ENCODE data around the gene NR2C2AP. TPM values are rescaled to one million over a fixed set of nuclear protein-coding genes. Genes with fewer than 3 reads are reported as not detected.

The NR2C2AP gene
- total RNA-seq, 1 donor from 2014 or later, result 7.3 TPM

- H3K27me3 ChIP-seq (ENCODE audit: control insufficient read depth in 3 of 3, insufficient read depth in 3 of 3, low read length in 3 of 3), result no peaks in the 10 kb centered on the region
- H3K4me1 ChIP-seq (ENCODE audit: control insufficient read depth in 3 of 3, insufficient read depth in 3 of 3, low read length in 3 of 3), result no peaks in the 10 kb centered on the region
- peaks cover 0 to 2% (median 0%) of the 10 kb centered on the region in 3 donors for H3K9me3 ChIP-seq (ENCODE audit: control insufficient read depth in 3 of 3, low read length in 3 of 3)
- no peak overlapping the region for H3K9ac ChIP-seq (ENCODE audit: low read depth in 1 of 3, low read length in 3 of 3)
- H3K36me3 ChIP-seq (ENCODE audit: control insufficient read depth in 3 of 3, insufficient read depth in 3 of 3, low read length in 3 of 3), result no peaks in the 10 kb centered on the region
- H3K27ac ChIP-seq (ENCODE audit: low read depth, low read length), result no peak overlapping the region
- H3K4me3 ChIP-seq (ENCODE audit: low read length in 3 of 3), result no peak overlapping the region
These were observed 48.3 kb downstream of the NR2C2AP start for GRCh38 chr19:19154768-19155494.

GRCh38 chr19:19152668-19153384, 50.4 kb downstream of the NR2C2AP start:
- H3K9me3 ChIP-seq (ENCODE audit: control insufficient read depth in 3 of 3, low read length in 3 of 3), result peaks cover 0 to 2% (median 0%) of the 10 kb centered on the region in 3 donors
- no peaks in the 10 kb centered on the region for H3K4me1 ChIP-seq (ENCODE audit: control insufficient read depth in 3 of 3, insufficient read depth in 3 of 3, low read length in 3 of 3)
- H3K9ac ChIP-seq (ENCODE audit: low read depth in 1 of 3, low read length in 3 of 3), result no peak overlapping the region
- H3K4me3 ChIP-seq (ENCODE audit: low read length in 3 of 3), result no peak overlapping the region
- no peaks in the 10 kb centered on the region for H3K27me3 ChIP-seq (ENCODE audit: control insufficient read depth in 3 of 3, insufficient read depth in 3 of 3, low read length in 3 of 3)
- H3K27ac ChIP-seq (ENCODE audit: low read depth, low read length), result no peak overlapping the region
- peaks cover 0 to 7% (median 0%) of the 10 kb centered on the region in 3 donors for H3K36me3 ChIP-seq (ENCODE audit: control insufficient read depth in 3 of 3, insufficient read depth in 3 of 3, low read length in 3 of 3)

- H3K9me3 ChIP-seq (ENCODE audit: control insufficient read depth in 3 of 3, low read length in 3 of 3), result peaks cover 0 to 2% (median 0%) of the 10 kb centered on the region in 3 donors
- no peaks in the 10 kb centered on the region for H3K27me3 ChIP-seq (ENCODE audit: control insufficient read depth in 3 of 3, insufficient read depth in 3 of 3, low read length in 3 of 3)
- no peak overlapping the region for H3K4me3 ChIP-seq (ENCODE audit: low read length in 3 of 3)
- no peak overlapping the region for H3K27ac ChIP-seq (ENCODE audit: low read depth, low read length)
- peaks cover 0 to 13% (median 3%) of the 10 kb centered on the region in 3 donors for H3K36me3 ChIP-seq (ENCODE audit: control insufficient read depth in 3 of 3, insufficient read depth in 3 of 3, low read length in 3 of 3)
- no peak overlapping the region for H3K9ac ChIP-seq (ENCODE audit: low read depth in 1 of 3, low read length in 3 of 3)
- H3K4me1 ChIP-seq (ENCODE audit: control insufficient read depth in 3 of 3, insufficient read depth in 3 of 3, low read length in 3 of 3), result no peaks in the 10 kb centered on the region
These were observed 51.8 kb downstream of the NR2C2AP start for GRCh38 chr19:19151418-19151817.

Small RNAs within 50 kb of the gene (small RNA-seq; reads per million reads assigned to genes)
- gene RNU6-1028P, result not detected

Other genes starting within 250 kb of the NR2C2AP start
- gene SUGP2, start 169.9 kb downstream of the NR2C2AP start, total RNA-seq, result 19.8 TPM
- 27.1 TPM for gene ARMC6, start 169.8 kb downstream of the NR2C2AP start, total RNA-seq
- gene SLC25A42, start 139.4 kb downstream of the NR2C2AP start, total RNA-seq, result 7.8 TPM
- 11.0 TPM for gene TMEM161A, start 64.9 kb downstream of the NR2C2AP start, total RNA-seq
- not detected for gene MEF2B, start 33.2 kb downstream of the NR2C2AP start, total RNA-seq
- 4.2 TPM for gene BORCS8, start 11.3 kb downstream of the NR2C2AP start, total RNA-seq
- 56.9 TPM for gene RFXANK, start 11.2 kb downstream of the NR2C2AP start, total RNA-seq
- gene NCAN, start 8.5 kb upstream of the NR2C2AP start, total RNA-seq, result not detected
- gene TM6SF2, start 69.9 kb upstream of the NR2C2AP start, total RNA-seq, result 1.6 TPM
- 13.6 TPM for gene SUGP1, start 117.1 kb upstream of the NR2C2AP start, total RNA-seq
- 20.9 TPM for gene MAU2, start 117.4 kb upstream of the NR2C2AP start, total RNA-seq
- 19.8 TPM for gene GATAD2A, start 202.3 kb upstream of the NR2C2AP start, total RNA-seq

Data from skeletal muscle tissue (tissue), 5 donors.